Testis (tissue), 3 donors: Measurements from ENCODE around the gene CCL17. TPM values are rescaled to one million over a fixed set of nuclear protein-coding genes. Genes with fewer than 3 reads are reported as not detected.

Experiments
- DNase-seq: peaks from one replicate; pipeline ENCODE4 v3.0.0-alpha.2; 2019
- H3K27ac ChIP-seq, 2 donors: fragments of 200-600 bp; sonication (generic); one replicate each; pipeline ENCODE4 v1.5.1; 2019
- H3K27me3 ChIP-seq: fragments of 200-600 bp; sonication (generic); one replicate; pipeline ENCODE4 v1.5.1; 2019
- H3K36me3 ChIP-seq: fragments of 200-600 bp; sonication (generic); one replicate; pipeline ENCODE4 v1.5.1; 2017; ENCODE audit warnings: low read depth; ENCODE audit errors: missing control alignments
- H3K4me1 ChIP-seq: fragments of 200-600 bp; sonication (generic); one replicate; pipeline ENCODE4 v1.5.1; 2019
- H3K4me3 ChIP-seq, 2 donors: fragments of 200-600 bp; sonication (generic); one replicate each; pipeline ENCODE4 v1.5.1; 2017 to 2019
- H3K9me3 ChIP-seq: fragments of 200-600 bp; sonication (generic); one replicate; pipeline ENCODE4 v1.5.1; 2017
- POLR2A ChIP-seq: fragments of 450-650 bp; IDR thresholded peaks from one replicate; pipeline ENCODE4 v1.6.1; 2017; ENCODE audit warnings: antibody characterized with exemption, mild to moderate bottlenecking, moderate library complexity
- WGBS, 2 donors: methylation state at CpG; one replicate each; pipeline ENCODE4 v1.1.5; 2018; 5-methylcytosine and 5-hydroxymethylcytosine counted together
- intact Hi-C: fragments of 100-400 bp; cut with DNase I; formaldehyde crosslinking; loops from one replicate; pipeline ENCODE4 v1.15.1; 2023; ENCODE audit warnings: low total_unique reads
- polyA plus RNA-seq: library from polyadenylated mRNA; stranded (reverse); fragments of 350-450 nt; fragmentation: Illumina TruSeq; extraction: RNeasy Lipid Tissue Mini Kit (QIAGEN cat#74804); gene quantifications from one replicate; pipeline ENCODE4 v1.2.3, GENCODE V29; 2014; ENCODE audit warnings: low read depth, low replicate concordance; ENCODE audit not compliant: insufficient read depth
- total RNA-seq, 2 donors: library from RNA; depleted of rRNA; stranded (reverse); fragments of >200 nt; gene quantifications; one replicate each; pipeline ENCODE4 v1.2.3, GENCODE V29; 2016
- TF ChIP-seq, protein P1 (sequence below), 3 experiments: fragments of 450-650 bp in 2 of 3; fragments of 200-600 bp in 1 of 3; sonication (generic) in 1 of 3; IDR thresholded peaks; one replicate each; pipeline ENCODE4 v1.5.1; 2016 to 2019; ENCODE audit warnings: antibody characterized with exemption in 3 of 3, mild to moderate bottlenecking in 2 of 3, moderate library complexity in 1 of 3

Gene CCL17
- total and polyA plus RNA-seq, 3 donors from 2014 or later, result 0.81 to 4.0 TPM; not detected in 1

DNA sequence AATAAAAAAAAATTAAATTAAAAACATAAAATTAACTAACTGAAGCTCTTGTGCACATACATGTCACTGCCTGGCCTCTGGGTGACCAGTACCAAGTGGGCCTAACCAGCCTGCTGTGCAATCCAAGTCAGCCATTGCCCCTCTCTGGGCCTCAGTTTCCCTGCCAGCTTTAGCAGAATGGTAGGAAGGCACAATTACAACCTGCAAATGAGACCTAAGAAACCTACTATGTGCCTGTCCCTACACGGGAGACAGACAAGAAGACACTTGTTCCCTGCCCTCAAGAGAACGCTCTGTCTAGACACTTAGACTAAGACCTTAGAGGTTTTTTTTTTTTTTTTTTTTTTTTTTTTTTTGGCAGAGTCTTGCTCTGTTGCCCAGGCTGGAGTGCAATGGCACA is 40.9 kb downstream of the CCL17 start:
- Histone ChIP-seq H3K36me3 (no peaks in the 10 kb centered on the region), H3K9me3 (no peaks in the 10 kb centered on the region), H3K27ac (no peak overlapping the region), H3K4me3 (no peak overlapping the region), H3K27me3 (no peaks in the 10 kb centered on the region), H3K4me1 (peaks cover 7% of the 10 kb centered on the region)
- TF ChIP-seq, protein P1, sequence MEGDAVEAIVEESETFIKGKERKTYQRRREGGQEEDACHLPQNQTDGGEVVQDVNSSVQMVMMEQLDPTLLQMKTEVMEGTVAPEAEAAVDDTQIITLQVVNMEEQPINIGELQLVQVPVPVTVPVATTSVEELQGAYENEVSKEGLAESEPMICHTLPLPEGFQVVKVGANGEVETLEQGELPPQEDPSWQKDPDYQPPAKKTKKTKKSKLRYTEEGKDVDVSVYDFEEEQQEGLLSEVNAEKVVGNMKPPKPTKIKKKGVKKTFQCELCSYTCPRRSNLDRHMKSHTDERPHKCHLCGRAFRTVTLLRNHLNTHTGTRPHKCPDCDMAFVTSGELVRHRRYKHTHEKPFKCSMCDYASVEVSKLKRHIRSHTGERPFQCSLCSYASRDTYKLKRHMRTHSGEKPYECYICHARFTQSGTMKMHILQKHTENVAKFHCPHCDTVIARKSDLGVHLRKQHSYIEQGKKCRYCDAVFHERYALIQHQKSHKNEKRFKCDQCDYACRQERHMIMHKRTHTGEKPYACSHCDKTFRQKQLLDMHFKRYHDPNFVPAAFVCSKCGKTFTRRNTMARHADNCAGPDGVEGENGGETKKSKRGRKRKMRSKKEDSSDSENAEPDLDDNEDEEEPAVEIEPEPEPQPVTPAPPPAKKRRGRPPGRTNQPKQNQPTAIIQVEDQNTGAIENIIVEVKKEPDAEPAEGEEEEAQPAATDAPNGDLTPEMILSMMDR (IDR thresholded peaks at IDR 0.05), result no peak
- TF ChIP-seq POLR2A, result no peak
- intact Hi-C loops, result no loop called here
- WGBS, 2 donors, result 73 to 82% methylated on average over 2 of the region's 2 CpGs
- no peak for DNase-seq

DNA sequence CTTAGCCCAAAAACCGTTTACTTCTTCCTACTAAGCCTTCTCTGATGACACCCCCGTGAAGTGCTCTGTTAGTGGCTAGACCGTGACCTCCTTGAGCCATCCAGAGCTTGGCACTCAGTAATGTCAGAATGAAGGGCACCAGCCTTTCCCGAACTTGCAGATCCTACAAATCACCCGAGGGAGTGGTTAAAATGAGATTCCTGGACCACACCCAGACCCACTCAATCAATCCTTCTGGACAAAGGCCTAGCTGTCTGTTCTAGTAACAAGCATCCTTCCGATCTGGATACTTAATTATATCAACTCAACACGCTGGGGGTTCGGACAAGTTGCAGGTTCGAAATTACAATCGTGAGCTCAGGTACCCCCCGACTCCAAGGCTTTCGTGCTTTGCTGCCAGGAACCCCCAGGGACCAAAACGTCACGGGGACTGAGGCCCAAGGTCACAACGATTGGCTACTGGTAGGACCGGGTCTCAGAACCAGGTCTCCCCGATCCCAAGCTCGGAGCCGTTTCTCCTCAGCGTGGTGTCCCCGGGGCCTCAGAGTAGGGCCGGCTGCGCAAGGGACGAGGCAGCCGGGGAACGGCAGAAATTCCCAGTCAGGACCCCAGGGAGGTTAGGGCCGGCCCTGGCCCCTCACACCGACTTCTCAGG is 42.1 kb downstream of the CCL17 start:
- Histone ChIP-seq H3K4me1 (peaks cover 7% of the 10 kb centered on the region), H3K9me3 (no peaks in the 10 kb centered on the region), H3K27me3 (no peaks in the 10 kb centered on the region), H3K27ac (peak overlapping the region; percentile 82 to 90), H3K4me3 (peak overlapping the region; percentile 95 to 99), H3K36me3 (no peaks in the 10 kb centered on the region)
- 2 to 3% methylated on average over 20 to 21 of the region's 28 CpGs for WGBS, 2 donors
- intact Hi-C loops, result no loop called here
- TF ChIP-seq, protein P1 (IDR thresholded peaks at IDR 0.05), result no peak
- peak; percentile 38 for DNase-seq

- Histone ChIP-seq H3K4me3 (peak within 1 kb of the TSS; percentile 95 to 99), H3K36me3 (no peaks in the 10 kb centered on the region), H3K9me3 (no peaks in the 10 kb centered on the region), H3K27me3 (no peaks in the 10 kb centered on the region), H3K4me1 (peaks cover 7% of the 10 kb centered on the region), H3K27ac (peak within 1 kb of the TSS; percentile 82 to 90)
- 0 to 1% methylated on average over 14 to 66 of the region's 68 CpGs for WGBS, 2 donors
- DNase-seq, result peak; percentile 96
- TF ChIP-seq, protein P1 (IDR thresholded peaks at IDR 0.05), result peak in 1 of 3 experiments; percentile 2
- peak; percentile 20 for TF ChIP-seq POLR2A
- intact Hi-C loops, result no loop called here
Measured at GRCh38 chr16:57447186-57447962, 42.8 kb downstream of the CCL17 start, which contains the start of the genes CIAPIN1 and COQ9. Gene CIAPIN1 (minus strand): TSS chr16:57447385. CDS start chr16:57440928, 6,457 bp downstream. Gene COQ9 (plus strand): TSS chr16:57447479. CDS start chr16:57447506, 27 bp downstream.

- Histone ChIP-seq H3K9me3 (no peaks in the 10 kb centered on the region), H3K4me1 (no peaks in the 10 kb centered on the region), H3K36me3 (no peaks in the 10 kb centered on the region), H3K4me3 (no peak overlapping the region), H3K27ac (no peak overlapping the region), H3K27me3 (no peaks in the 10 kb centered on the region)
- TF ChIP-seq POLR2A, result no peak
- TF ChIP-seq, protein P1 (IDR thresholded peaks at IDR 0.05), result no peak
- WGBS, 2 donors, result 95 to 98% methylated on average over 9 to 10 of the region's 10 CpGs
- no peak for DNase-seq
- intact Hi-C loops, result no loop called here
Measured at GRCh38 chr16:57452021-57452420, 47.5 kb downstream of the CCL17 start.
